HEK293 (cell line): Measurements from ENCODE around the gene ZNF585A.

Experiments used
- BCL11A ChIP-seq: fragments of 450-650 bp; formaldehyde crosslinking; IDR thresholded peaks from 2 replicates; pipeline ENCODE4 v1.5.1; 2016; ENCODE audit warnings: low read depth, missing biosample characterization, missing genetic modification characterization
- BCL11B ChIP-seq: fragments of 450-650 bp; formaldehyde crosslinking; IDR thresholded peaks from 2 replicates; pipeline ENCODE4 v1.5.1; 2016; ENCODE audit warnings: low read depth, missing biosample characterization, missing genetic modification characterization
- KLF1 ChIP-seq: fragments of 450-650 bp; formaldehyde crosslinking; IDR thresholded peaks from 2 replicates; pipeline ENCODE4 v1.5.1; 2016; ENCODE audit warnings: missing biosample characterization, missing genetic modification characterization
- MYNN ChIP-seq: fragments of 450-650 bp; formaldehyde crosslinking; IDR thresholded peaks from 2 replicates; pipeline ENCODE4 v1.5.1; 2016; ENCODE audit warnings: missing biosample characterization, missing genetic modification characterization, borderline replicate concordance
- PRDM10 ChIP-seq: fragments of 450-650 bp; formaldehyde crosslinking; IDR thresholded peaks from 2 replicates; pipeline ENCODE4 v1.5.1; 2016; ENCODE audit warnings: missing biosample characterization, missing genetic modification characterization
- YY1 ChIP-seq: fragments of 450-650 bp; formaldehyde crosslinking; IDR thresholded peaks from 2 replicates; pipeline ENCODE4 v1.5.1; 2018; ENCODE audit warnings: missing biosample characterization, missing genetic modification characterization
- ZBTB1 ChIP-seq: fragments of 450-650 bp; formaldehyde crosslinking; IDR thresholded peaks from 2 replicates; pipeline ENCODE4 v1.5.1; 2016; ENCODE audit warnings: missing biosample characterization, missing genetic modification characterization
- ZBTB20 ChIP-seq: fragments of 450-650 bp; formaldehyde crosslinking; IDR thresholded peaks from 2 replicates; pipeline ENCODE4 v1.5.1; 2016; ENCODE audit warnings: missing biosample characterization, missing genetic modification characterization
- ZBTB26 ChIP-seq: fragments of 450-650 bp; formaldehyde crosslinking; optimal IDR thresholded peaks from 2 replicates; pipeline ENCODE3; 2016; ENCODE audit warnings: missing biosample characterization, mild to moderate bottlenecking, missing genetic modification characterization
- ZBTB44 ChIP-seq: fragments of 450-650 bp; IDR thresholded peaks from 2 replicates; pipeline ENCODE4 v1.5.1; 2018; ENCODE audit warnings: missing biosample characterization, mild to moderate bottlenecking, missing genetic modification characterization
- ZBTB7A ChIP-seq: fragments of 450-650 bp; formaldehyde crosslinking; IDR thresholded peaks from 2 replicates; pipeline ENCODE4 v1.5.1; 2016; ENCODE audit warnings: low read depth, missing biosample characterization, missing genetic modification characterization
- ZFP37 ChIP-seq: fragments of 450-650 bp; formaldehyde crosslinking; IDR thresholded peaks from 2 replicates; pipeline ENCODE4 v1.5.1; 2016; ENCODE audit warnings: missing biosample characterization, missing genetic modification characterization
- ZIC2 ChIP-seq: fragments of 450-650 bp; formaldehyde crosslinking; IDR thresholded peaks from 2 replicates; pipeline ENCODE4 v1.5.1; 2016; ENCODE audit warnings: missing biosample characterization, missing genetic modification characterization
- ZNF10 ChIP-seq: fragments of 450-650 bp; formaldehyde crosslinking; IDR thresholded peaks from 2 replicates; pipeline ENCODE4 v1.5.1; 2017; ENCODE audit warnings: missing biosample characterization, missing genetic modification characterization
- ZNF133 ChIP-seq: fragments of 450-650 bp; formaldehyde crosslinking; IDR thresholded peaks from 2 replicates; pipeline ENCODE4 v1.5.1; 2016; ENCODE audit warnings: missing biosample characterization, missing genetic modification characterization
- ZNF16 ChIP-seq: fragments of 450-650 bp; formaldehyde crosslinking; IDR thresholded peaks from 2 replicates; pipeline ENCODE4 v1.5.1; 2016; ENCODE audit warnings: low read depth, missing biosample characterization, missing genetic modification characterization
- ZNF214 ChIP-seq: fragments of 450-650 bp; formaldehyde crosslinking; IDR thresholded peaks from 2 replicates; pipeline ENCODE4 v1.5.1; 2017; ENCODE audit warnings: missing biosample characterization, mild to moderate bottlenecking, missing genetic modification characterization, borderline replicate concordance
- ZNF23 ChIP-seq: fragments of 450-650 bp; formaldehyde crosslinking; IDR thresholded peaks from 2 replicates; pipeline ENCODE4 v1.5.1; 2016; ENCODE audit warnings: missing biosample characterization, missing genetic modification characterization, borderline replicate concordance
- ZNF24 ChIP-seq: fragments of 450-650 bp; formaldehyde crosslinking; IDR thresholded peaks from 2 replicates; pipeline ENCODE4 v1.5.1; 2016; ENCODE audit warnings: missing biosample characterization, missing genetic modification characterization
- ZNF37A ChIP-seq: fragments of 450-650 bp; IDR thresholded peaks from 2 replicates; pipeline ENCODE4 v1.5.1; 2018; ENCODE audit warnings: missing biosample characterization, missing genetic modification characterization
- ZNF488 ChIP-seq: fragments of 450-650 bp; formaldehyde crosslinking; IDR thresholded peaks from 2 replicates; pipeline ENCODE4 v1.5.1; 2016; ENCODE audit warnings: missing biosample characterization, missing genetic modification characterization
- ZNF548 ChIP-seq: fragments of 450-650 bp; formaldehyde crosslinking; IDR thresholded peaks from 2 replicates; pipeline ENCODE4 v1.5.1; 2016; ENCODE audit warnings: missing biosample characterization, missing genetic modification characterization
- ZNF621 ChIP-seq: fragments of 450-650 bp; formaldehyde crosslinking; IDR thresholded peaks from 2 replicates; pipeline ENCODE4 v1.5.1; 2017; ENCODE audit warnings: missing biosample characterization, missing genetic modification characterization
- ZNF623 ChIP-seq: fragments of 450-650 bp; formaldehyde crosslinking; IDR thresholded peaks from 2 replicates; pipeline ENCODE4 v1.5.1; 2016; ENCODE audit warnings: missing biosample characterization, missing genetic modification characterization
- ZNF629 ChIP-seq: fragments of 450-650 bp; formaldehyde crosslinking; IDR thresholded peaks from 2 replicates; pipeline ENCODE4 v1.5.1; 2017; ENCODE audit warnings: missing biosample characterization, missing genetic modification characterization
- ZNF664 ChIP-seq: fragments of 450-650 bp; formaldehyde crosslinking; IDR thresholded peaks from 2 replicates; pipeline ENCODE4 v1.5.1; 2016; ENCODE audit warnings: missing biosample characterization, missing genetic modification characterization
- ZNF677 ChIP-seq: fragments of 450-650 bp; IDR thresholded peaks from 2 replicates; pipeline ENCODE4 v1.5.0; 2018; ENCODE audit warnings: missing biosample characterization, mild to moderate bottlenecking, missing genetic modification characterization, moderate library complexity
- ZNF692 ChIP-seq: fragments of 450-650 bp; formaldehyde crosslinking; IDR thresholded peaks from 2 replicates; pipeline ENCODE4 v1.5.1; 2016; ENCODE audit warnings: missing biosample characterization, missing genetic modification characterization
- ZNF707 ChIP-seq: fragments of 450-650 bp; formaldehyde crosslinking; IDR thresholded peaks from 2 replicates; pipeline ENCODE4 v1.5.1; 2016; ENCODE audit warnings: missing biosample characterization, missing genetic modification characterization
- ZNF776 ChIP-seq: fragments of 450-650 bp; formaldehyde crosslinking; IDR thresholded peaks from 2 replicates; pipeline ENCODE4 v1.5.0; 2017; ENCODE audit warnings: missing biosample characterization, missing genetic modification characterization, borderline replicate concordance
- ZSCAN30 ChIP-seq: fragments of 450-650 bp; IDR thresholded peaks from 2 replicates; pipeline ENCODE4 v1.5.1; 2018; ENCODE audit warnings: missing biosample characterization, mild to moderate bottlenecking, missing genetic modification characterization, moderate library complexity

The ZNF585A gene

GRCh38 chr19:37172368-37173366 lies at the start of gene ZNF585A (continued):
- TF ChIP-seq BCL11B (tag by site-specific recombination) (no peak), ZNF23 (tag by site-specific recombination) (no peak), ZBTB44 (tag by site-specific recombination) (no peak; the same call in 1 of the 2 replicates), ZIC2 (tag by site-specific recombination) (no peak), ZBTB7A (tag by site-specific recombination) (peak; percentile 90; the same call in 1 of the 2 replicates), ZNF488 (tag by site-specific recombination) (no peak), ZBTB1 (no peak), ZNF10 (no peak), ZNF677 (tag by site-specific recombination) (no peak), MYNN (tag by site-specific recombination) (no peak), ZNF548 (tag by site-specific recombination) (no peak), ZNF621 (no peak), ZBTB26 (no peak), ZBTB20 (tag by site-specific recombination) (peak; percentile 98), ZNF16 (tag by site-specific recombination) (0 out of 2 replicates have a peak, but pooled peaks have one; percentile 31), ZNF776 (tag by site-specific recombination) (no peak), ZNF623 (tag by site-specific recombination) (no peak; the same call in 1 of the 2 replicates), KLF1 (no peak), ZNF707 (tag by site-specific recombination) (no peak), PRDM10 (tag by site-specific recombination) (peak; percentile 98), ZNF664 (tag by site-specific recombination) (no peak), YY1 (tag by site-specific recombination) (peak; percentile 100), ZNF214 (tag by site-specific recombination) (no peak), ZNF37A (tag by site-specific recombination) (no peak), ZNF692 (tag by site-specific recombination) (peak; percentile 92), BCL11A (no peak), ZNF133 (tag by site-specific recombination) (no peak), ZFP37 (tag by site-specific recombination) (peak; percentile 88), ZSCAN30 (tag by site-specific recombination) (peak; percentile 63; the same call in 1 of the 2 replicates), ZNF629 (tag by site-specific recombination) (peak; percentile 91), ZNF24 (tag by site-specific recombination) (peak; percentile 58)
